OCI-LY1 (cell line): ENCODE data around the gene LCOR.
"Not testable (repeated sequence)": the region's sequence is repeated elsewhere in the genome, so short reads cannot be mapped to it uniquely, and the experiment has no call there.

ENCODE experiments used
- H2AFZ ChIP-seq: fragments of 200-600 bp; sonication (generic), shearing (Covaris generic); 2 replicates; pipeline ENCODE4 v1.6.0; 2014; ENCODE audit warnings: antibody characterized with exemption, mild to moderate bottlenecking, low read length
- H3F3A ChIP-seq: fragments of 200-600 bp; sonication (generic), shearing (Covaris generic); 2 replicates; pipeline ENCODE4 v1.6.0; 2014; ENCODE audit warnings: mild to moderate bottlenecking, antibody characterized with exemption, low read length, moderate library complexity; ENCODE audit not compliant: insufficient read depth
- H3K27ac ChIP-seq: fragments of 200-600 bp; sonication (generic); 2 replicates; pipeline ENCODE4 v1.5.1; 2014; ENCODE audit warnings: low read length, mixed run types, mild to moderate bottlenecking, low read depth; ENCODE audit not compliant: poor library complexity, severe bottlenecking
- H3K27me3 ChIP-seq: fragments of 200-600 bp; sonication (generic); 2 replicates; pipeline ENCODE4 v1.6.0; 2014; ENCODE audit warnings: antibody characterized with exemption, mild to moderate bottlenecking, low read length, moderate library complexity; ENCODE audit not compliant: insufficient read depth
- H3K36me3 ChIP-seq: fragments of 200-600 bp; sonication (generic); 2 replicates; pipeline ENCODE4 v1.6.1; 2014; ENCODE audit warnings: mild to moderate bottlenecking, antibody characterized with exemption, low read length, moderate library complexity, mixed read lengths; ENCODE audit not compliant: insufficient read depth
- H3K4me1 ChIP-seq: fragments of 200-600 bp; sonication (generic); 2 replicates; pipeline ENCODE4 v1.5.1; 2014; ENCODE audit warnings: mild to moderate bottlenecking, low read length, moderate library complexity; ENCODE audit not compliant: insufficient read depth, severe bottlenecking
- H3K4me2 ChIP-seq: fragments of 200-600 bp; sonication (generic), shearing (Covaris generic); 2 replicates; pipeline ENCODE4 v1.6.1; 2014; ENCODE audit warnings: low read length
- H3K4me3 ChIP-seq: fragments of 200-600 bp; sonication (generic); 2 replicates; pipeline ENCODE4 v1.5.1; 2014; ENCODE audit warnings: low read length, low read depth, mild to moderate bottlenecking, mixed read lengths; ENCODE audit not compliant: poor library complexity, severe bottlenecking
- H3K79me2 ChIP-seq: fragments of 200-600 bp; shearing (Covaris generic); 2 replicates; pipeline ENCODE4 v1.6.1; 2016; ENCODE audit warnings: mixed run types, low read length, mixed read lengths; ENCODE audit not compliant: insufficient read depth
- H3K9ac ChIP-seq: fragments of 200-600 bp; sonication (generic), shearing (Covaris generic); 2 replicates; pipeline ENCODE4 v1.6.1; 2014; ENCODE audit warnings: mild to moderate bottlenecking, low read length, mixed read lengths
- H3K9me2 ChIP-seq: fragments of 200-600 bp; sonication (generic), shearing (Covaris generic); 2 replicates; pipeline ENCODE4 v1.6.1; 2014; ENCODE audit warnings: low read depth, mild to moderate bottlenecking, low read length, mixed read lengths
- H3K9me3 ChIP-seq: fragments of 200-600 bp; shearing (Covaris generic); 2 replicates; pipeline ENCODE4 v1.6.1; 2014; ENCODE audit warnings: low read length, mixed read lengths
- H4K20me1 ChIP-seq: fragments of 200-600 bp; sonication (generic), shearing (Covaris generic); 2 replicates; pipeline ENCODE4 v1.6.0; 2016; ENCODE audit warnings: mild to moderate bottlenecking, low read length; ENCODE audit not compliant: insufficient read depth
- EZH2 ChIP-seq: fragments of 200-600 bp; sonication (generic), shearing (Covaris generic); IDR thresholded peaks from 2 replicates; pipeline ENCODE4 v1.8.0; 2017; ENCODE audit warnings: borderline replicate concordance, mixed run types, mild to moderate bottlenecking, antibody characterized with exemption, low read length, moderate library complexity, mixed read lengths
- TF ChIP-seq, protein P1 (sequence below): fragments of 200-600 bp; sonication (generic), shearing (Covaris generic); IDR thresholded peaks from 2 replicates; pipeline ENCODE4 v1.5.1; 2017; ENCODE audit warnings: mild to moderate bottlenecking, antibody characterized with exemption, low read length, moderate library complexity, mixed read lengths

LCOR gene

GRCh38 chr10:97031459-97031858 lies 199.4 kb downstream of the LCOR start:
- Histone ChIP-seq H3K9me2 (no peaks in the 10 kb centered on the region), H2AFZ (no peak overlapping the region), H3K4me1 (peaks cover 7% of the 10 kb centered on the region), H3K79me2 (no peaks in the 10 kb centered on the region), H3K4me2 (no peak overlapping the region), H4K20me1 (no peaks in the 10 kb centered on the region), H3K27ac (no peak overlapping the region), H3F3A (no peaks in the 10 kb centered on the region), H3K9me3 (no peaks in the 10 kb centered on the region), H3K27me3 (no peaks in the 10 kb centered on the region), H3K36me3 (no peaks in the 10 kb centered on the region), H3K4me3 (no peak overlapping the region), H3K9ac (no peak overlapping the region)
- TF ChIP-seq EZH2: no peak
- TF ChIP-seq, protein P1, sequence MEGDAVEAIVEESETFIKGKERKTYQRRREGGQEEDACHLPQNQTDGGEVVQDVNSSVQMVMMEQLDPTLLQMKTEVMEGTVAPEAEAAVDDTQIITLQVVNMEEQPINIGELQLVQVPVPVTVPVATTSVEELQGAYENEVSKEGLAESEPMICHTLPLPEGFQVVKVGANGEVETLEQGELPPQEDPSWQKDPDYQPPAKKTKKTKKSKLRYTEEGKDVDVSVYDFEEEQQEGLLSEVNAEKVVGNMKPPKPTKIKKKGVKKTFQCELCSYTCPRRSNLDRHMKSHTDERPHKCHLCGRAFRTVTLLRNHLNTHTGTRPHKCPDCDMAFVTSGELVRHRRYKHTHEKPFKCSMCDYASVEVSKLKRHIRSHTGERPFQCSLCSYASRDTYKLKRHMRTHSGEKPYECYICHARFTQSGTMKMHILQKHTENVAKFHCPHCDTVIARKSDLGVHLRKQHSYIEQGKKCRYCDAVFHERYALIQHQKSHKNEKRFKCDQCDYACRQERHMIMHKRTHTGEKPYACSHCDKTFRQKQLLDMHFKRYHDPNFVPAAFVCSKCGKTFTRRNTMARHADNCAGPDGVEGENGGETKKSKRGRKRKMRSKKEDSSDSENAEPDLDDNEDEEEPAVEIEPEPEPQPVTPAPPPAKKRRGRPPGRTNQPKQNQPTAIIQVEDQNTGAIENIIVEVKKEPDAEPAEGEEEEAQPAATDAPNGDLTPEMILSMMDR: no peak

DNA sequence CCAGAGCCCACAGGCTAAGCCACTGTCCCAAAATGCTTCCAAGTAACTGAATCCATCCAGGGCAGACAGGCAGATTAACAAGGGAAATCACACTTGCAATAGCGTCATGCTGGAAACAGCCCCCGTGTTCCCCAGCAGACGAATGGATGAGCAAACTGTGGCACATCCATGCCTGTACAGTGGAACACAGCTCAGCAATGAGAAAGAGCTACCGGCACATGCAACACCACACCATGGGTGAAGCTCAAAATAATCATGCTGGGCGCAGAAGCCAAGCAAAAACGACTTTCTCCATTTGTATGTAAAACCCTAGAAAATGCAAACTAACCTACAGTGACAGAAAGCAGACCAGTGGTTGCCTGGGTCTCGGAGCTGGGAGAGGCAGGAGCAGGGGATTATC lies 200.5 kb downstream of the LCOR start:
- no peaks in the 10 kb centered on the region for H3K27me3 ChIP-seq
- TF ChIP-seq, protein P1: no peak
- TF ChIP-seq EZH2: no peak
- H3K4me2 ChIP-seq: no peak overlapping the region

GRCh38 chr10:97033841-97034240 lies 201.7 kb downstream of the LCOR start:
- peaks cover 15% of the 10 kb centered on the region for H3K4me1 ChIP-seq
- not testable (repeated sequence) for H3K9me3 ChIP-seq, H3K4me3 ChIP-seq, H3K27ac ChIP-seq, H3K36me3 ChIP-seq, H3K4me2 ChIP-seq, H3F3A ChIP-seq, H4K20me1 ChIP-seq, H3K9ac ChIP-seq, H2AFZ ChIP-seq, H3K27me3 ChIP-seq, H3K9me2 ChIP-seq, H3K79me2 ChIP-seq

More for the DNA sequence above, 200.5 kb downstream of the LCOR start:
- no peaks in the 10 kb centered on the region for H3K36me3 ChIP-seq
- H4K20me1 ChIP-seq: no peaks in the 10 kb centered on the region
- no peak overlapping the region for H2AFZ ChIP-seq
- no peaks in the 10 kb centered on the region for H3K9me3 ChIP-seq
- peaks cover 10% of the 10 kb centered on the region for H3K4me1 ChIP-seq
- no peak overlapping the region for H3K27ac ChIP-seq
- no peak overlapping the region for H3K4me3 ChIP-seq
- H3F3A ChIP-seq: no peaks in the 10 kb centered on the region
- no peaks in the 10 kb centered on the region for H3K9me2 ChIP-seq
- no peaks in the 10 kb centered on the region for H3K79me2 ChIP-seq
- no peak overlapping the region for H3K9ac ChIP-seq

DNA sequence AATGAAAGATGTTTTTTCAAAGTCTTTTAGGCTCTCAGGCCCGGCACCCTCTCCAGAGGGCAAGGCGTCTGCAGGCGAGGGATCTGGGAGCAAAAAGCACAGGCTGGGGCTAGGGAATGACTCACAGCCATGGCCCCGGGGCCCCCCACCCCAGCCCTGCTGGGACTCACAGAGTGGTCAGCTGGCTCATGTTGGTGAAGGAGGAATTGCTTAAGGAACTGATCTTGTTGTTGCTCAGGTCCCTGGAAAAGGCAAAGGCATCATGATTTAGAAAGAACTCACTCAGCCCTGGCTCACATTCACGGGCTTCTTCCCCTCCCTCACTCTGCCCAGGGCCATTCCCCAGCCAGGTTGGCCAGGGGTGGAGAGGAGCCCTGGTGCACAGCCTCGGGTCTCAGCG lies 202.2 kb downstream of the LCOR start:
- H3K4me2 ChIP-seq: no peak overlapping the region
- no peaks in the 10 kb centered on the region for H3K79me2 ChIP-seq
- no peaks in the 10 kb centered on the region for H3K9me3 ChIP-seq
- no peak overlapping the region for H3K4me3 ChIP-seq
- no peaks in the 10 kb centered on the region for H3K9me2 ChIP-seq
- no peaks in the 10 kb centered on the region for H3K36me3 ChIP-seq
- H3K4me1 ChIP-seq: peaks cover 15% of the 10 kb centered on the region
- H3K9ac ChIP-seq: no peak overlapping the region
- no peaks in the 10 kb centered on the region for H4K20me1 ChIP-seq
- TF ChIP-seq, protein P1: no peak
- no peak for TF ChIP-seq EZH2
- no peaks in the 10 kb centered on the region for H3F3A ChIP-seq
- H3K27ac ChIP-seq: no peak overlapping the region
- H2AFZ ChIP-seq: no peak overlapping the region
- H3K27me3 ChIP-seq: no peaks in the 10 kb centered on the region
